ENCODE results near the gene FGF3.

Gene FGF3

GRCh38 chr11:69842746-69843528, 23.7 kb upstream of the FGF3 start:
- no peak for DNase-seq

DNA sequence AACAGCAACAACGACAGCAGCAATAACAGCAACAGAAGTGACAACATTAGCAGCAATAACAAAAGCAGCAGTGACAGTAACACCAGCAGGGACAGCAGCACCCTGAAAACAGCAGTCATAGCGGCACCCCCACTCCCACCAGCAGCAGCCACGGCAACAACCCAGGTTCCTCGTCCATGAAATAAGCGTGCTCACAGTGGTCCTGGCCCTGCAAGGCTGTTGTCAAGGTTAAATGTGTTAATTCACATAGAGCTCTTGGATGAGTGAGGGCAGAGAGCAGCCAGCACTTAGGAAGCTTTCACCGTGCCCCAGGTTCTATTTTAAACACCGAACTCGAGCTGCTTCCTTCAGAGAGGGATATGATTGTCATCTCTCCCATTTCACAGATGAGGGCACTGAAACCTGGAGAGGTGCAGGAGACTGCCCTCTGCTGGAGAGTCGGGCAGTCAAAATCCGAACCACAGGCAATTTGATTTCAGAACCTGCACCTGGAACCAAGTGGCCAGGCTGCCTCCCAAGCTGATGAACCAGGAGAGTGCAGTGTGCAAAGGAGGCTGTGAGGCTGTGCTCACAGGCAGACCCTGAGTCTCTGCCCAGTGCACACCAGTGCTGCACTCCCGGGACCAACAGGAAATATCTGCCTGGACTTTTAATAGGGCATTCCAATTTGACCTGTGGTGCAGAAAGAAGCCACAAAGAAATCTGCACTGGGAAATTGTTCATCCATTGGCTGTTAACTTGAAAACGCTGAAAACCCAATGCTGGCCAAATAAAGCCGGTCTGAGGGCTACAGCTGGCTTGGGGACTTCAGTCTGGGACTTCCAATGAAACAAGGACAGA, 22.9 kb upstream of the FGF3 start:
- peak; percentile 36 for DNase-seq

DNA sequence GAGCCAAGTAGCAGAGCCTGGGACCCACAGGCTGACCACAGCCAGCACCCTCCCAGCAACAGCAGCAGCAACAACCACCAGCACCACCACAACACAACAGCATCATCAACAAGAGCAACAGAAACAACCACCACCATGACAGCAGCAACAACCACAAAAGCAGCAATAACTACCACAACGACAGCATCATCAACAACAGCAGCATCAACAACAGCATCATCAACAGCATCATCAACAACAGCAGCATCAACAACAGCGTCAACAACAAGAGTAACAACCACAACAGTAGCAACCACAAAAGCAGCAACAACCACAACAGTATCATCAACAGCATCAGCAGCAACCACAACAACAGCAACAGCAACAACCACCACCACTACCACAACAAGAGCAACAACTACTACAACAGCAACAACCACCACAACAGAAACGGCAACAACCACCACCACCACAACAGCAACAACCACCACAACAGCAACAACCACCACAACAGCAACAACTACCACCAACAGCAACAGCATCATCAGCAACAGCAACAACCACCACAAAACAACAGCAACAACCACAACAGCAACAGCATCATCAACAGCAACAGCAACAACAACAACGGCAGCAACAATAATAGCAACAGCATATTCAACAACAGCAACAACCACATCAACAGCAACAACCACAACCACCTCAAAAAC, 22.1 kb upstream of the FGF3 start:
- DNase-seq = no peak

DNA sequence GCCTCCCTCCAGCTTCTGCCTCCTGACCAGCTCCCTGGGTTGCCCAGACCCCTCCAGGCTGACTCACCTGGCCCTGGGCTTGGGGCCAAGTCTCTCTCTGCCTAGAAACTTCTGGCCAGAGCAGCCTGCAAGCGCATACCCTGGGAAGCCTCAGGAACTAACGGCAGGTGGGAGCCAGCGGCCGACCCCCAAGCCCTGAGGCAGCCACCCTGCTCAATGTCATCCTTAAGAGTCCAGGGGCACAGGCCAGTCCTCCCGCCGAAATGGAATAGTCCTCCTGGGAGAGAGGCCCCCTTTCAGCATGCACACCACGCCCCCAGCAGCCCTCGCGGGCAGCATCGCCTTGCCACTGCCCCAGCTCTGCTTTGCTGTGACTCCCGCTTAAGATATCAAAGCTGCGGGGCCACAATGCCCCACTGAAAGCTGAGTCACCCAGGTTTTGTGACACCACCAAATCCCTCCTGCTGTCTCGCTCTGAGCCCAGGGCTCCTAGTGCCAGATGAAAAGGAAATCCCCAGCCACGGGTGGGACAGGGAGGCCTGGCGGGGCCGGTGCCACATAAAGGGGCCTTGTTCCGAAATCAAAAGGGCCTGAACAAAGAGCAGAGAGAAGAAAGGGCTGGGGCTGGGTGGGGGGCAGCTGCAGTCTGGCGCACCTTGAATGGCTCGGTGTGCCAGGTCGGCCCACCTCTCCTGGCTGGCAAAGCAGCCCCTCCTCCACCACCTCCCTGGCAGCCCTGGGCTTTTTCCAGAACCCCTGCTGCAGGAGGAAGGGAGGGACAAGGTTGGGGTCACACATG, 21.4 kb upstream of the FGF3 start:
- DNase-seq = no peak

GRCh38 chr11:69839516-69839915, 20.3 kb upstream of the FGF3 start:
- no peak for DNase-seq

DNA sequence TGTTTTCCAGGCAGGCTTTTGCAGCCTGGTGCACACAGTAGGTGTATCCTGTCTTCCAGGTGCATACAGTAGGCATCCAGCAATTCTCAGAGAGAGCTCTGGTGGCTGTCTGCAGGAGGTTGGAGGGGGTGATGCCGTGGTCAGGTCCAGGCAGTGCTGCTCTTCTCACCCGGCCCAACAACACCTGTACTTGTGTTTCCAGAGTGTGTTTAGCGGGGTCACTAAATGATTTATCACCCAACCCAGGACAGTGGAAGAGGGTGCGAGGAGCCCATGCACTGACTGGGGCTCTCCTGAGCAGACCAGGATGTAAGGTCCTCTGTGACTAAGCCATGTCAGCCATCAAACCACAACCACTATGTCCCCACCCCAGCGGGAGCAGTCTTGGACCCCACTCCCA, 18.6 kb upstream of the FGF3 start:
- DNase-seq = peak; percentile 14

- DNase-seq = no peak
Observed at GRCh38 chr11:69836401-69836800, 17.2 kb upstream of the FGF3 start.

GRCh38 chr11:69834811-69835800, 15.9 kb upstream of the FGF3 start:
- peak; percentile 15 for DNase-seq

- no peak for DNase-seq
Observed at GRCh38 chr11:69834251-69834650, 15.0 kb upstream of the FGF3 start.

DNA sequence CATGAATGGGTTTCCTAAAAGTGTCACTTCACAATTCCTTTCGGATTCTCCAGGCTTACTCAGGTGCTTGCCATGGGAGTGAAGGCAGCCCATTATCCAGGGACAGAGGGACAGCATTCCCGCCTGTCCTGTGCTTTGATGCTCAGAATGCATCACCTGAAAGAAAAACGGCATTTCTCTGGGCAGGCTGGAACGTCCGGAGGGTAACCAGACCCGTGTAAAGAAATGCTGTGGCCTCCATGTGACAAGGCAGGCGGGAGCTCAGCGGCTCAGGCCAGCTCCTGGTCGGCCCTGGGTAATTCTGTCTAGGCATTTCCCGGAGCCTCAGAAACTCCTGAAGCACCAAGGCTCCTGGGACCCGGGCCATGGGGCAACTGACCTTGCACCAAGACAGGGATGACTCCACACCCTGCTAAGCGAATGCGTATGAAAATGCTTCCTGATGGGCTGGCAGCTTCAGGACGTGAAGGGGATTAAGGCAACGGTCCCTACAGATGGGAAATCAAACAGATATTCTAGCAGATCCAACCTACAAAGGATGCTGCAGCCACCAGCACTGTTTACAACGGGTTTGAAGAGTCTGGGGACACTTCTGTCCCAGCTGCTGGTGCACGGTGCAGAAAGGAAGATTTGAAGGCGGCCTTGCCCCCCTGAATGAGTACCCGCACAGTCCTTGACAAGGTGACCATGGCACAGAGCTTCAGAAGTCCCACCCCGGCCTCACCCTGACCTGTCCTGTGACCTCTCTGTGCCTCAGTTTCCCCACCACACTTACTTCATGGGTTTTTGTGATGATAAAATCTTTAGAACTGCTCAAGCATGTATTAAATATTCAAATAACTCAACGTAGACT, 13.6 kb upstream of the FGF3 start:
- no peak for DNase-seq

DNA sequence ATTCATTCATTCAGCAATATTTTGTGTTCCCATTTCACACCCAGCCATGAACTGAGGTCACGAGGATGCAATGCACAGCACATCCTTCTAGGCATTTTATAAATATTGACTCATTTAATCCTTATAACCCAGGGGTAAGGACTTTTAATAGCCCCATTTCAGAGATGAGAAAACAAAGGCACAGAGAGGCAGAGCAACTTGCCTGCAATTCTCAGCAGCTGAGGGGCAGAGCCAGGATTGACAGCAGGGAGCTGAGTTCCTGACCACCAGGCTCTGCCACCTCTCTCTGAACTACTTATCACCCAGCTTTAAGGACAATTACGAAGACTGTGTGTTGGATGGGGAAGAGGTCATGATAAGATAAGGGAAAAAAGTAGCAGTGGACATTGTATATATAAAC, 12.8 kb upstream of the FGF3 start:
- DNase-seq = no peak

DNA sequence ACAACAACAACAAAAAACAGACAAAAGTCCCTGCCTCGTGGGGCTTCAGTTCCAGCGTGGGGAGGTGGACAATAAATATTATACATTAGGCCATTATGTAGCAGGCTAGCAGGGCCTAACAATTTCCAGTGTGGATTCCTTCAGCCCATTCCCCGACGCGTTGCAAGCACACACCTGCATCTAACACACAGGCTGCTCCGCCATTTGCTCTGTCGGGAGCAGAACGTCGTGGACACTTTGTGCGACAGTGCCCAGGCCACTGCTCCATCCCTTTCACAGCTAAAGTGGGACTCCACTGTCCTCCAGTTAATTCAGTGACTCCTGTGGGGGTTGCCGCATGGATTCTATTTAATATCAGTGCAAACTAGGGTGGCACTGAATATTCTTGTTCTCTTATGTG, 10.9 kb upstream of the FGF3 start:
- DNase-seq = no peak

DNA sequence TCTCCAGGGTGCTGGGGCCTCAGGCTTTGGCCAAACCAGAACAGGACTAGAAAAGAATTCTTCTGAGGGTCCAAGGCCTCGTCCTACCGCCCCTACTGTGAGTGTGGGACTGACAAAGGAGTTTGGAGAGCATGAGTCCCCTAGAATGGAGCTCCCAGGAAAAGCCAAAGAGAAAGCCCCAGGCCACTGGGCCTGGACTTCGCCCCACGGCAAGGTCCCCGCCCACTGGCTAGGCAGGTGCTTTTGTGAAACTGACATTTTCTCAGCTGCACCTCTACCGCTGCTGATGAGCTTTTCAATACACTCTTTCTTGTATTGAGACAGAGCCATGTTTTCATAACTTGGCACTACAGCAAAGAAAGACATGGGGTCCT, 9.7 kb upstream of the FGF3 start:
- DNase-seq = no peak

- no peak for DNase-seq
Observed at GRCh38 chr11:69828276-69828970, 9.2 kb upstream of the FGF3 start.

GRCh38 chr11:69826773-69827172, 7.6 kb upstream of the FGF3 start:
- DNase-seq = no peak

DNA sequence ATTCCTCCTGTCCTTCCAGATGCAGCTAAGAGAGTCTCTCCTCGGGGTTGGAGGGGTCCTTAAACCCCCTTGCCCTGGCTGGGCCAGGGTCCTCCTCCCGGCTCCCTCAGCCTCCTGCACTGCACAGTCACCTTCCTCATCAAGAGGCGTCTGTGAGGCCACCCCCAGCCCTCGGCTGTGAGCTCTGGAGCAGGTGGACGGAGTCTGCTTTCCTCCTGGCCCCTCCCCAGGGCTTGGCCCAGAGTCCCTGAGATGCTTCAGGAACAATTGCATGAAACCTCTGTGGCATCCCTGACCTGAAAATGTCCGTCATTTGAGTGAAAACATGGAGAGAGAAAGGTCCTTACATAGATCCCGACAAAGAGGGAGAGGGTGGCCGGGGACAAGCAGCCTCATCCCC, 6.7 kb upstream of the FGF3 start:
- no peak for DNase-seq

- no peak for DNase-seq
Observed at GRCh38 chr11:69825037-69825834, 6.0 kb upstream of the FGF3 start.

- no peak for DNase-seq
Observed at GRCh38 chr11:69823641-69824265, 4.5 kb upstream of the FGF3 start.

Measured in activated CD4-positive, alpha-beta T cell treated with anti-CD3 and anti-CD28 coated beads, Interleukin-10, Interleukin-2, amounts not matched to agents 100 ng/mL and 50 ng/mL, durations not matched to agents 16 hours and 8 hours (primary cell).